Body of pancreas (tissue), 4 donors: Measurements from ENCODE around the gene ABCB10. TPM values are rescaled to one million over a fixed set of nuclear protein-coding genes. Genes with fewer than 3 reads are reported as not detected.

Experiments
- ATAC-seq: fragments of 150-250 bp; one replicate; pipeline ENCODE4 v1.9.1; 2016
- DNase-seq, 4 donors: peaks; one replicate each; pipeline ENCODE4 v3.0.0-alpha.2; 2019
- H3K27ac ChIP-seq, 4 donors: fragments of 200-600 bp; sonication (generic); 1 replicate in 3 of 4; 2 replicates in 1 of 4; pipeline versions ENCODE4 v1.5.1 to v1.6.1; 2016 to 2019; ENCODE audit warnings: mild to moderate bottlenecking in 1 of 4, mixed read lengths in 1 of 4, moderate library complexity in 1 of 4
- H3K27me3 ChIP-seq, 2 donors: fragments of 200-600 bp; sonication (generic); one replicate each; pipeline ENCODE4 v1.6.0; 2016; ENCODE audit warnings: mild to moderate bottlenecking in 1 of 2
- H3K36me3 ChIP-seq, 2 donors: fragments of 200-600 bp; sonication (generic); replicated peaks in 1 of 2; 2 replicates each; pipeline ENCODE4 v1.5.1; 2016; ENCODE audit warnings: low read depth in 2 of 2; ENCODE audit not compliant: insufficient read depth in 1 of 2
- H3K4me1 ChIP-seq: fragments of 200-600 bp; sonication (generic); one replicate; pipeline ENCODE4 v1.6.0; 2016
- H3K4me3 ChIP-seq, 2 donors: fragments of 200-600 bp; sonication (generic); 1 replicate in 1 of 2; 2 replicates in 1 of 2; pipeline ENCODE4 v1.5.1; 2016 to 2019
- H3K9me3 ChIP-seq, 3 donors: fragments of 200-600 bp; sonication (generic); 1 replicate in 2 of 3; 2 replicates in 1 of 3; pipeline ENCODE4 v1.5.1; 2016
- POLR2A ChIP-seq, 3 donors: fragments of 450-650 bp; IDR thresholded peaks; one replicate each; pipeline ENCODE4 v1.6.1; 2016; ENCODE audit warnings: antibody characterized with exemption in 3 of 3, mild to moderate bottlenecking in 2 of 3
- WGBS, 2 donors: methylation state at CpG; one replicate each; pipeline ENCODE4 v1.1.5; 2017; 5-methylcytosine and 5-hydroxymethylcytosine counted together
- intact Hi-C: fragments of 100-400 bp; cut with DNase I; formaldehyde crosslinking; loops from one replicate; pipeline ENCODE4 v1.15.1; 2023
- total RNA-seq, 2 donors: library from RNA; depleted of rRNA; stranded (reverse); fragments of >200 nt; gene quantifications; one replicate each; pipeline ENCODE4 v1.1.0, GENCODE V29; 2016
- TF ChIP-seq, protein P1 (sequence below), 7 experiments: fragments of 450-650 bp in 4 of 7; fragments of 200-600 bp in 3 of 7; sonication (generic) in 3 of 7; IDR thresholded peaks; one replicate each; pipeline ENCODE4 v1.5.1; 2016 to 2019; ENCODE audit warnings: antibody characterized with exemption in 7 of 7

Gene ABCB10
- total RNA-seq, 2 donors from 2014 or later, result 7.8 to 15.2 TPM

DNA sequence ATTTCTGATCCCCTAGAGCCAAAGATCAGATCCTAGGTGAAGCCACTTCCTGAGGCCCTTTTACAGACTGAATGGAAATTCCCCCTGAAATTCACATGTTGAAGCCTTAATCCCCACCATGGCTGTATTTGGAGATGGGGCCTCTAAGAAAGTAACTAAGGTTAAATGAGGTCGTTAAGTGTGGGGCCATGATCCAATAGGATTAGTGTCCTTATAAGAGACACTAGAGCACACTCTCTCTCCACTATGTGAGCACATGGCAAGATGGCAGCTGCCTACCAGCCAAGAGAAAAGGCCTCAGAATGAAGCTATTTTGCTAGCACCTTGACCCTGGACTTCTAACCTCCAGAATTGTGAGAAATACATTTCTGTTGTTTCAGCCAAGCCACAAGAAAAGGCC, 13.9 kb downstream of the ABCB10 start:
- no peak overlapping the region for H3K4me3 ChIP-seq
- DNase-seq, result no peak
- no peak for TF ChIP-seq POLR2A (IDR thresholded peaks at IDR 0.05)
- TF ChIP-seq, protein P1, sequence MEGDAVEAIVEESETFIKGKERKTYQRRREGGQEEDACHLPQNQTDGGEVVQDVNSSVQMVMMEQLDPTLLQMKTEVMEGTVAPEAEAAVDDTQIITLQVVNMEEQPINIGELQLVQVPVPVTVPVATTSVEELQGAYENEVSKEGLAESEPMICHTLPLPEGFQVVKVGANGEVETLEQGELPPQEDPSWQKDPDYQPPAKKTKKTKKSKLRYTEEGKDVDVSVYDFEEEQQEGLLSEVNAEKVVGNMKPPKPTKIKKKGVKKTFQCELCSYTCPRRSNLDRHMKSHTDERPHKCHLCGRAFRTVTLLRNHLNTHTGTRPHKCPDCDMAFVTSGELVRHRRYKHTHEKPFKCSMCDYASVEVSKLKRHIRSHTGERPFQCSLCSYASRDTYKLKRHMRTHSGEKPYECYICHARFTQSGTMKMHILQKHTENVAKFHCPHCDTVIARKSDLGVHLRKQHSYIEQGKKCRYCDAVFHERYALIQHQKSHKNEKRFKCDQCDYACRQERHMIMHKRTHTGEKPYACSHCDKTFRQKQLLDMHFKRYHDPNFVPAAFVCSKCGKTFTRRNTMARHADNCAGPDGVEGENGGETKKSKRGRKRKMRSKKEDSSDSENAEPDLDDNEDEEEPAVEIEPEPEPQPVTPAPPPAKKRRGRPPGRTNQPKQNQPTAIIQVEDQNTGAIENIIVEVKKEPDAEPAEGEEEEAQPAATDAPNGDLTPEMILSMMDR (IDR thresholded peaks at IDR 0.05), result no peak
- WGBS, 2 donors, result 100% methylated on average over 1 of the region's 1 CpG
- H3K36me3 ChIP-seq, result peaks cover 0 to 8% of the 10 kb centered on the region in 2 donors
- H3K27me3 ChIP-seq, result no peaks in the 10 kb centered on the region
- H3K27ac ChIP-seq, result no peak overlapping the region
- ATAC-seq, result no peak
- intact Hi-C loops, result no loop called here
- peaks cover 2% of the 10 kb centered on the region for H3K4me1 ChIP-seq
- no peaks in the 10 kb centered on the region for H3K9me3 ChIP-seq

DNA sequence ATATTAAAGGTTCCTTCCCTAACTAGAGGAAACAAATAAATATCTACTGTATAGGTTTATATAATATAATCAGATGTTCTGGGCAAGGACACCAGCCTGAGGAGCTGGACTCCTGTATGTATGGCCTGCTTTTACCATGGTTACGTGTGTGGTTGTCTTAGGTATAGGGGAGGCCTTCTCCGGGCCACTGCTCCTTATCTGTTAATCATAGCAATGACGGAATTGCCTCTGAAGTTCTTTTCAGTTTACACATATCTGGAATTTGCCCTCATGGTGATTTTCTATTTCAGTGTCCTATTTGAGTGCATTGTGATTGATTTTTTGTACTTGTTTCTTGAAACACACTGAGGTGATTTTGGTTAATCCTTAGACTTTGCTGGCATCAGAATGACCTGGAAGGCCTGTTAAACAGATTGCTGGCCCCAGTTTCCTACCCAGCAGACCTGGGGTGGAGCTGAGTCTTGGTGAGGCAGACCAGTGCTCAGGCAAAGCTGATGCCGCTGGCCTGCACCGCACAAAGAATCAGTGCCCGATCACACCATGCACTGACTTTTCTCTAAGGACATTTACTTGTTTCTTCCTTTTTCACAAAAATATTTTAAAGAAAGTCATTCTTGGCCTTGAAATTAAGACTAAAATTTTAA, 18.5 kb downstream of the ABCB10 start:
- Histone ChIP-seq H3K4me1 (no peaks in the 10 kb centered on the region), H3K36me3 (peaks cover 0 to 16% of the 10 kb centered on the region in 2 donors), H3K27ac (no peak overlapping the region), H3K4me3 (no peak overlapping the region), H3K27me3 (no peaks in the 10 kb centered on the region), H3K9me3 (no peaks in the 10 kb centered on the region)
- intact Hi-C loops, result no loop called here
- DNase-seq (no peak), ATAC-seq (no peak)
- TF ChIP-seq POLR2A (IDR thresholded peaks at IDR 0.05), result no peak
- TF ChIP-seq, protein P1 (IDR thresholded peaks at IDR 0.05), result no peak
- WGBS, 2 donors, result 95 to 98% methylated on average over 6 of the region's 6 CpGs

DNA sequence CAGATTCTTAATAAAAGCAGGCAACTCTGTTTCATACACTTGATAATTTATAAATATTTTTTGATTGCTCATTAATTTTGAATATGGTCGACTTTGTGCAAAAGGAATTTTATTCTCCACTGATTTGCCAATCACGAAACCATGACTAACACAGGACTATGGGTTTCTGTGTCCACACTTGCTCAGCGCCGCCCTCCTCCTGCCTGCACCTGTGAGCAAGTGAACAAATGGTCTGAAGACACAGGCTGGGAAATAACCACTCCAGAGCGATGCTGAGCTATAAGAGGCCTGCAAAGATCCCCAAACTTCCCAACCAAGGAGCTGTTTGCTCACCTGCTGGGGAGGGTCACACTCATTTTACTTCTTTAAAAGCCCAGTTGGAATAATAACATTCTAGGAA, 19.6 kb downstream of the ABCB10 start:
- intact Hi-C loops, result no loop called here
- Histone ChIP-seq H3K27me3 (no peaks in the 10 kb centered on the region), H3K4me3 (no peak overlapping the region), H3K9me3 (no peaks in the 10 kb centered on the region), H3K27ac (no peak overlapping the region), H3K36me3 (peaks cover 0 to 19% of the 10 kb centered on the region in 2 donors), H3K4me1 (no peaks in the 10 kb centered on the region)
- DNase-seq (no peak), ATAC-seq (no peak)
- WGBS, 2 donors, result 78 to 92% methylated on average over 5 of the region's 5 CpGs
- TF ChIP-seq POLR2A (IDR thresholded peaks at IDR 0.05), result no peak
- TF ChIP-seq, protein P1 (IDR thresholded peaks at IDR 0.05), result no peak

DNA sequence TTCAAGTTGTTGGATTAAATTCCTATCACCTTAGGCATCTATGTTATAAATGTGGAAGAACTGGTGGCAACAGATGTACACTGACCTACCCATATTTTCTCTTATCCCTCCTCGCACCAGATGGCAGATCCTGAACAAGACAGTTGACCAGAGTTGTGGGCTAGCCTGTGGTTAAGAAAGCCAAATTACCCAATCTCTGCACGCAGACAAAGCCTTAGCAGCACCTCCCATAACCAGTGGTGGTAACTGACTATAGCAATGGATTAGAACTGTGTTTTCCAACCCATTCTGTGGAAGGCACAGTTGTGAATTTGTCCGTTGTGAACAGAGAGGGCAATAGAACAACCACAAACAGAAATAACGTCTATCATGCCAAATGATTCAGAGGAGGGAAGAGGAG, 20.6 kb downstream of the ABCB10 start:
- H3K9me3 ChIP-seq, result no peaks in the 10 kb centered on the region
- DNase-seq (no peak), ATAC-seq (no peak)
- TF ChIP-seq, protein P1 (IDR thresholded peaks at IDR 0.05), result no peak
- no peak for TF ChIP-seq POLR2A (IDR thresholded peaks at IDR 0.05)
- no peaks in the 10 kb centered on the region for H3K4me1 ChIP-seq
- no peaks in the 10 kb centered on the region for H3K27me3 ChIP-seq
- WGBS, 2 donors, result 65 to 85% methylated on average over 4 of the region's 4 CpGs
- peaks cover 0 to 22% of the 10 kb centered on the region in 2 donors for H3K36me3 ChIP-seq
- no peak overlapping the region for H3K27ac ChIP-seq
- intact Hi-C loops, result no loop called here
- no peak overlapping the region for H3K4me3 ChIP-seq

DNA sequence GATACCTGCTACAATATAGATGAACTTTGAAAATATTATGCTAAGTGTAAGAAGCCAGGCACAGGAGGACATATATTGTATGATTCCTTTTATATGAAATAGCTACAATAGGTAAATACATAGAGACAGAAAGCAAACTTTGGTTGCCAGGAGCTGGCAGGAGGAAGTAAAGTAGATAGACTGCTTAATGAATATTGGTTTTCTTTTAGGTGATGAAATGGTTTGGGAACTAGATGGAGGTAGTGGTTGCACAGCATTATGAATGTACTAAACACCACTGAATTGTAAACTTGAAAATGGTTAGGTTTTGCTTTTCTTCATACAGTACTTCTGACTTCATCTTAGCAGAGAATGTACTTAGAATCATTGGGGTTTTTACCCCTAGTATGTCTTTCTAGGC, 21.5 kb downstream of the ABCB10 start:
- intact Hi-C loops, result no loop called here
- TF ChIP-seq POLR2A (IDR thresholded peaks at IDR 0.05), result no peak
- TF ChIP-seq, protein P1 (IDR thresholded peaks at IDR 0.05), result no peak
- Histone ChIP-seq H3K27me3 (no peaks in the 10 kb centered on the region), H3K4me1 (no peaks in the 10 kb centered on the region), H3K27ac (no peak overlapping the region), H3K36me3 (peaks cover 0 to 23% of the 10 kb centered on the region in 2 donors), H3K4me3 (no peak overlapping the region), H3K9me3 (no peaks in the 10 kb centered on the region)
- no peak for DNase-seq
- ATAC-seq, result no peak
